Gastrocnemius medialis (tissue), 4 donors: Measurements from ENCODE around the gene TIFAB.

Experiments
- CTCF ChIP-seq, 5 experiments: fragments of 450-650 bp in 3 of 5; fragments of 200-600 bp in 2 of 5; sonication (generic) in 2 of 5; IDR thresholded peaks in 4 of 5; conservative IDR thresholded peaks in 1 of 5; 1 replicate in 4 of 5; 2 replicates in 1 of 5; pipeline ENCODE4 v1.5.1; 2016 to 2019; ENCODE audit warnings: antibody characterized with exemption in 5 of 5, mild to moderate bottlenecking in 3 of 5, moderate library complexity in 3 of 5
- POLR2A ChIP-seq, 2 donors: fragments of 450-650 bp; IDR thresholded peaks; one replicate each; pipeline ENCODE4 v1.6.1; 2017; ENCODE audit warnings: antibody characterized with exemption in 2 of 2, mild to moderate bottlenecking in 2 of 2, moderate library complexity in 2 of 2

GRCh38 chr5:135402031-135402430 is 50.1 kb downstream of the TIFAB start:
- TF ChIP-seq POLR2A (IDR thresholded peaks at IDR 0.05): no peak
- TF ChIP-seq CTCF (IDR thresholded peaks at IDR 0.05 in 4 of 5, conservative IDR thresholded peaks at IDR 0.05 in 1 of 5): no peak
